Suprapubic skin (tissue), 4 donors: ENCODE results near the gene DISP2.

ENCODE experiments used
- CTCF ChIP-seq, 2 donors: fragments of 200-600 bp in 1 of 2; fragments of 450-650 bp in 1 of 2; sonication (generic) in 1 of 2; IDR thresholded peaks; one replicate each; pipeline ENCODE4 v1.5.1; 2016 to 2019; ENCODE audit warnings: antibody characterized with exemption in 2 of 2, mild to moderate bottlenecking in 1 of 2, moderate library complexity in 1 of 2
- EP300 ChIP-seq: sonication (generic); formaldehyde crosslinking; IDR thresholded peaks from one replicate; pipeline ENCODE4 v1.6.1; 2017; ENCODE audit warnings: antibody characterized with exemption
- POLR2A ChIP-seq, 2 donors: fragments of 450-650 bp; IDR thresholded peaks; one replicate each; pipeline ENCODE4 v1.6.1; 2017; ENCODE audit warnings: antibody characterized with exemption in 2 of 2, mild to moderate bottlenecking in 2 of 2, moderate library complexity in 2 of 2
- POLR2AphosphoS5 ChIP-seq, 3 donors: sonication (generic); formaldehyde crosslinking; IDR thresholded peaks; one replicate each; pipeline ENCODE4 v1.6.1; 2017; ENCODE audit warnings: antibody characterized with exemption in 3 of 3

- no peak for TF ChIP-seq CTCF (IDR thresholded peaks at IDR 0.05)
- no peak for TF ChIP-seq POLR2AphosphoS5 (IDR thresholded peaks at IDR 0.05)
- no peak for TF ChIP-seq EP300
- TF ChIP-seq POLR2A (IDR thresholded peaks at IDR 0.05), result no peak
Observed at GRCh38 chr15:40372981-40373380, 15.0 kb downstream of the DISP2 start.
